ENCODE data around the gene SGCA. TPM values are rescaled to one million over a fixed set of nuclear protein-coding genes. Genes with fewer than 3 reads are reported as not detected.

Gene SGCA
- total and polyA plus RNA-seq, 2 donors (not counting 3 experiments of a cell fraction or from before 2014, with no cell fraction given): not detected

DNA sequence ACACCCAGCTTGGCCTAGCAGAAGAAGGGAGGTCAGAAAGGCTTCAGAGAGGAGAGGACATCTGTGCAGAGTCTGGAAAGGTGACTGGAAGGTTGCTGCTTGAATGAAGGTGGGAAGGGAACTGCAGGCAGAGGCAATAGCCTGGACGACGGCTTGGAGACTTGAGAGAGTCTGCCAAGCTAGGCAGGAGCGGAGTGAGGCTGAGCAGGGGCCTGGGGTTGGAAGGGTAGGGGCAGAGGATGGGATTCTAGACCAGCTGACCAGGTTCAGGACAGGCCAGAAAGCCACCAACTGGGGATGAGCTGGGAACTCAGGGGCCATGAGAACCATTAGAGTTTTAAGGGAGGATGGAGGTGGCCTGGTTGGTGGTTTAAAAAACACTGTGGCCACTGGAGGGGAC is 339 bp upstream of the SGCA start:
- no TSS peak for BruUV-seq (replicated peaks)
- Histone ChIP-seq H3K9me1 (replicated peaks; ENCODE audit: control insufficient read depth, extremely low read depth, insufficient read depth, low read length) (no peaks in the 10 kb centered on the region), H3K4me2 (ENCODE audit: insufficient read depth, low read length) (no peak overlapping the region), H3K9me3 (replicated peaks; ENCODE audit: control insufficient read depth, insufficient read depth, low read length) (no peaks in the 10 kb centered on the region), H2AFZ (ENCODE audit: low read depth, low read length) (no peak overlapping the region), H3K9ac (replicated peaks; ENCODE audit: extremely low read depth, insufficient read depth, low read length) (no peak overlapping the region), H3K36me3 (ENCODE audit: control insufficient read depth in 2 of 2, extremely low read depth in 1 of 2, insufficient read depth in 2 of 2, low read length in 2 of 2) (no peaks in the 10 kb centered on the region), H4K20me1 (replicated peaks; ENCODE audit: control insufficient read depth, extremely low read depth, insufficient read depth, low read length) (no peaks in the 10 kb centered on the region), H3K4me1 (ENCODE audit: control insufficient read depth, extremely low read depth, insufficient read depth, low read length) (peaks cover 6% of the 10 kb centered on the region), H3K79me2 (ENCODE audit: control insufficient read depth, insufficient read depth, low read length) (no peaks in the 10 kb centered on the region), H3K4me3 (replicated peaks in 1 of 3; ENCODE audit: insufficient read depth in 1 of 3, low read depth in 1 of 3, low read length in 3 of 3) (no peak overlapping the region), H3K27me3 (ENCODE audit: control insufficient read depth in 2 of 2, insufficient read depth in 2 of 2, low read length in 2 of 2) (no peaks in the 10 kb centered on the region), H3K27ac (ENCODE audit: insufficient read depth, low read depth, low read length) (no peak overlapping the region)
- ChIA-PET CTCF (interaction anchor here (1.1 to 3.6 kb wide), 6 partner anchors 9 to 71 kb away, joined by 3 to 15 read pairs (median 6); no protein-coding TSS in a partner anchor), POLR2A (no interaction called here)
- dilution Hi-C loops (cut with MboI; ENCODE audit: extremely low pct_ligation_motif_present, low sequenced_read_pairs) (no loop called here), intact Hi-C loops (cut with micrococcal nuclease) (no loop called here)
- DNase-seq (ENCODE audit: low read depth, low spot score) (no peak), FAIRE-seq (no peak)
- TF ChIP-seq FOS (IDR thresholded peaks at IDR 0.05; ENCODE audit: borderline replicate concordance, insufficient read depth, low read length) (no peak), MYC (IDR thresholded peaks at IDR 0.05; ENCODE audit: low read depth, low read length) (no peak)
- TF ChIP-seq, protein P1, sequence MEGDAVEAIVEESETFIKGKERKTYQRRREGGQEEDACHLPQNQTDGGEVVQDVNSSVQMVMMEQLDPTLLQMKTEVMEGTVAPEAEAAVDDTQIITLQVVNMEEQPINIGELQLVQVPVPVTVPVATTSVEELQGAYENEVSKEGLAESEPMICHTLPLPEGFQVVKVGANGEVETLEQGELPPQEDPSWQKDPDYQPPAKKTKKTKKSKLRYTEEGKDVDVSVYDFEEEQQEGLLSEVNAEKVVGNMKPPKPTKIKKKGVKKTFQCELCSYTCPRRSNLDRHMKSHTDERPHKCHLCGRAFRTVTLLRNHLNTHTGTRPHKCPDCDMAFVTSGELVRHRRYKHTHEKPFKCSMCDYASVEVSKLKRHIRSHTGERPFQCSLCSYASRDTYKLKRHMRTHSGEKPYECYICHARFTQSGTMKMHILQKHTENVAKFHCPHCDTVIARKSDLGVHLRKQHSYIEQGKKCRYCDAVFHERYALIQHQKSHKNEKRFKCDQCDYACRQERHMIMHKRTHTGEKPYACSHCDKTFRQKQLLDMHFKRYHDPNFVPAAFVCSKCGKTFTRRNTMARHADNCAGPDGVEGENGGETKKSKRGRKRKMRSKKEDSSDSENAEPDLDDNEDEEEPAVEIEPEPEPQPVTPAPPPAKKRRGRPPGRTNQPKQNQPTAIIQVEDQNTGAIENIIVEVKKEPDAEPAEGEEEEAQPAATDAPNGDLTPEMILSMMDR (IDR thresholded peaks at IDR 0.05; ENCODE audit: extremely low read depth in 1 of 2, insufficient read depth in 1 of 2, low read depth in 1 of 2, low read length in 2 of 2): no peak

DNA sequence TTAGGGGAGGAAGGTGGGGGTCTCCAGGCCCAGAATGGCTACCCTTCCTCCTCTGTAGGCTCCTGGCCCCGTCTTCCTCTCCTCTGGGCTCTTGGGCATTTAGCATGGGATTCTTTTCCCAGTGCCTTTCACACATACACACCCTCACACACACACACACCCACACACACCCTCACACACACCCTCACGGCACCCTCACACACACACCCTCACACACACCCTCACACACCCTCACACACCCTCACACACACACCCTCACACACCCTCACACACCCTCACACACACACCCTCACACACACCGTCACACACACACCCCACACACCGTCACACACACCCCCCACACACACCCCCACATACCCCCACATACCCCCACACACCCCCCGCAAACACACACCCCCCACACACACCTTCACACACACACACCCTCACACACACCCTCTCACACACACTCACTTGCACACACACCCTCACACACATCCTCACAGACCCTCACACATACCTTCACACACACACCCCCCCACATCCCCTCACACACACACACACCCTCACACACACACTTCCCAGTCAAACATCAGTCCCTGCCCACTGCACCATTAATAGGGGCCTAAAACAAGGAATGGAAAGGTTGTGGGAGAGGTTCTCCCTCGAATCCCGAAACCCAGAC is 845 bp downstream of the SGCA start:
- intact Hi-C loops (cut with micrococcal nuclease): no loop called here
- no peaks in the 10 kb centered on the region for H3K9me3 ChIP-seq (replicated peaks; ENCODE audit: control insufficient read depth, insufficient read depth, low read length)
- CTCF ChIA-PET: interaction anchor here (0.9 to 3.6 kb wide), 6 partner anchors 12 to 73 kb away, joined by 3 to 15 read pairs (median 6); no protein-coding TSS in a partner anchor
- DNase-seq (ENCODE audit: low read depth, low spot score) (no peak), FAIRE-seq (no peak)
- H3K9ac ChIP-seq (replicated peaks; ENCODE audit: extremely low read depth, insufficient read depth, low read length): no peak overlapping the region
- H3K79me2 ChIP-seq (ENCODE audit: control insufficient read depth, insufficient read depth, low read length): no peaks in the 10 kb centered on the region
- no peak overlapping the region for H2AFZ ChIP-seq (ENCODE audit: low read depth, low read length)
- no peak overlapping the region for H3K4me2 ChIP-seq (ENCODE audit: insufficient read depth, low read length)
- H3K4me1 ChIP-seq (ENCODE audit: control insufficient read depth, extremely low read depth, insufficient read depth, low read length): no peaks in the 10 kb centered on the region
- H3K9me1 ChIP-seq (replicated peaks; ENCODE audit: control insufficient read depth, extremely low read depth, insufficient read depth, low read length): no peaks in the 10 kb centered on the region
- H4K20me1 ChIP-seq (replicated peaks; ENCODE audit: control insufficient read depth, extremely low read depth, insufficient read depth, low read length): no peaks in the 10 kb centered on the region
- no peak overlapping the region for H3K4me3 ChIP-seq (replicated peaks in 1 of 3; ENCODE audit: insufficient read depth in 1 of 3, low read depth in 1 of 3, low read length in 3 of 3)
- POLR2A ChIA-PET: no interaction called here
- dilution Hi-C loops (cut with MboI; ENCODE audit: extremely low pct_ligation_motif_present, low sequenced_read_pairs): no loop called here
- no TSS peak for BruUV-seq (replicated peaks)
- no peaks in the 10 kb centered on the region for H3K36me3 ChIP-seq (ENCODE audit: control insufficient read depth in 2 of 2, extremely low read depth in 1 of 2, insufficient read depth in 2 of 2, low read length in 2 of 2)
- TF ChIP-seq FOS (IDR thresholded peaks at IDR 0.05; ENCODE audit: borderline replicate concordance, insufficient read depth, low read length): no peak
- TF ChIP-seq MYC (IDR thresholded peaks at IDR 0.05; ENCODE audit: low read depth, low read length): no peak
- no peak for TF ChIP-seq POLR2AphosphoS5 (IDR thresholded peaks at IDR 0.05; ENCODE audit: insufficient read depth, low read depth, low read length)
- TF ChIP-seq JUN (IDR thresholded peaks at IDR 0.05; ENCODE audit: borderline replicate concordance, insufficient read depth, insufficient read length, low read depth): no peak
- no peak for TF ChIP-seq GATA2 (IDR thresholded peaks at IDR 0.05; ENCODE audit: insufficient read depth, insufficient read length, low read depth, low read length)
- TF ChIP-seq EZH2 (IDR thresholded peaks at IDR 0.05; ENCODE audit: borderline replicate concordance, low read depth, low read length, severe bottlenecking): no peak
- TF ChIP-seq, protein P1 (IDR thresholded peaks at IDR 0.05; ENCODE audit: extremely low read depth in 1 of 2, insufficient read depth in 1 of 2, low read depth in 1 of 2, low read length in 2 of 2): no peak
- no peak for TF ChIP-seq POLR2A (IDR thresholded peaks at IDR 0.05; ENCODE audit: low read depth, low read length)
- TF ChIP-seq, protein P2, sequence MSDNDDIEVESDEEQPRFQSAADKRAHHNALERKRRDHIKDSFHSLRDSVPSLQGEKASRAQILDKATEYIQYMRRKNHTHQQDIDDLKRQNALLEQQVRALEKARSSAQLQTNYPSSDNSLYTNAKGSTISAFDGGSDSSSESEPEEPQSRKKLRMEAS (IDR thresholded peaks at IDR 0.05; ENCODE audit: insufficient read depth, insufficient read length): no peak
- no peak overlapping the region for H3K27ac ChIP-seq (ENCODE audit: insufficient read depth, low read depth, low read length)
- H3K27me3 ChIP-seq (ENCODE audit: control insufficient read depth in 2 of 2, insufficient read depth in 2 of 2, low read length in 2 of 2): no peaks in the 10 kb centered on the region

Measured in endothelial cell of umbilical vein (primary cell).